ENCODE data around the gene ZNF24.

GRCh38 chr18:35334212-35334611 is 10.0 kb downstream of the ZNF24 start:
- TF ChIP-seq, protein P1, sequence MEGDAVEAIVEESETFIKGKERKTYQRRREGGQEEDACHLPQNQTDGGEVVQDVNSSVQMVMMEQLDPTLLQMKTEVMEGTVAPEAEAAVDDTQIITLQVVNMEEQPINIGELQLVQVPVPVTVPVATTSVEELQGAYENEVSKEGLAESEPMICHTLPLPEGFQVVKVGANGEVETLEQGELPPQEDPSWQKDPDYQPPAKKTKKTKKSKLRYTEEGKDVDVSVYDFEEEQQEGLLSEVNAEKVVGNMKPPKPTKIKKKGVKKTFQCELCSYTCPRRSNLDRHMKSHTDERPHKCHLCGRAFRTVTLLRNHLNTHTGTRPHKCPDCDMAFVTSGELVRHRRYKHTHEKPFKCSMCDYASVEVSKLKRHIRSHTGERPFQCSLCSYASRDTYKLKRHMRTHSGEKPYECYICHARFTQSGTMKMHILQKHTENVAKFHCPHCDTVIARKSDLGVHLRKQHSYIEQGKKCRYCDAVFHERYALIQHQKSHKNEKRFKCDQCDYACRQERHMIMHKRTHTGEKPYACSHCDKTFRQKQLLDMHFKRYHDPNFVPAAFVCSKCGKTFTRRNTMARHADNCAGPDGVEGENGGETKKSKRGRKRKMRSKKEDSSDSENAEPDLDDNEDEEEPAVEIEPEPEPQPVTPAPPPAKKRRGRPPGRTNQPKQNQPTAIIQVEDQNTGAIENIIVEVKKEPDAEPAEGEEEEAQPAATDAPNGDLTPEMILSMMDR (IDR thresholded peaks at IDR 0.05): no peak
- no peak for TF ChIP-seq ZFX (IDR thresholded peaks at IDR 0.05; ENCODE audit: borderline replicate concordance)
